Measurements from ENCODE around the gene EHBP1L1. TPM values are rescaled to one million over a fixed set of nuclear protein-coding genes. Genes with fewer than 3 reads are reported as not detected.
A peak's percentile ranks its signal among the peaks of the same experiment; 100 is the strongest.

EHBP1L1 gene
- total RNA-seq, 2 donors from 2014 or later, result 190 to 223 TPM

DNA sequence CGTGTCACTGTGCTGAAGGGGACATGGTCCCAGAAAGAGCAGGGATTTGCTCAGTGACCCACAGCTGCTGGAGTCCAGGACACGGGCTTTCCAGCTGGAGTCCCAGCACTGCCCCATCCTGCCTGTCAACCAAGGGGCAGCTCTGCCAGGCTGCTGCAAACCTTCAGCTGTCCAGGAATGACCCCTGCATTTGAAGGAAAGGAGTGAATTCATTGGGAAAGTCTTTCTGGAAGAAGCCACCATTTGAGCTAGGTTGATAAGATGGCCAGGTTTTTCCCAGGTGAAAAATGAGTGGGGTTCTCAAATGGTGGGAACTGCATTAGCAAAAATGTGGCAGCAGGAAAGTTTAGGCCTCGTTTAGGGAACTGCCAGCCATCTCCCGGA lies 10.4 kb downstream of the EHBP1L1 start:
- intact Hi-C loops (cut with DNase I), result loop anchor here in 1 of 2 donors (5.0 kb wide), 1 partner anchor 44 kb away; no protein-coding TSS in a partner anchor

DNA sequence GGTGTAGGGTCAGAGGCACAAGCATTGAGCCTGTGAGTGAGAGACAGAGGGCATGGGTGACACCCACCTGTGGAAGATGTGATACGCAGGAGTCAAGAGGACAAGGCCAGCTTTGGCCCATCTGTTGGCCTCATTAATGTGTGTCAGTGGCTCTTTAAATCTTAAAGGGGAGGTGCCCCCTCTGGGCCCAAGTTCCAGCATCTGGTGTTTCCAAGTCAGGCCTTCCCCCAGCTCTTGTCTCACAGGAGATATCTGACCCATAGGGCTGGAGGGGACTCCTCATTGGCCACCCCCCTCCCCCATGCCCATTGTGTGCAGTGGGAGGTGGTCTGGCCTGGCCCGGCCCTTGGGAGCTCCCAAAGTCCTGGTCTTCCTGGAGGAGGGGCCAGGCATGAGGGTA lies 10.8 kb downstream of the EHBP1L1 start:
- intact Hi-C loops (cut with DNase I), result loop anchor here in 1 of 2 donors (5.0 kb wide), 1 partner anchor 44 kb away; no protein-coding TSS in a partner anchor
- peak; percentile 82 for DNase-seq (ENCODE audit: low spot score)

More for the DNA sequence above, 10.4 kb downstream of the EHBP1L1 start:
- DNase-seq (ENCODE audit: low spot score), result no peak

DNA sequence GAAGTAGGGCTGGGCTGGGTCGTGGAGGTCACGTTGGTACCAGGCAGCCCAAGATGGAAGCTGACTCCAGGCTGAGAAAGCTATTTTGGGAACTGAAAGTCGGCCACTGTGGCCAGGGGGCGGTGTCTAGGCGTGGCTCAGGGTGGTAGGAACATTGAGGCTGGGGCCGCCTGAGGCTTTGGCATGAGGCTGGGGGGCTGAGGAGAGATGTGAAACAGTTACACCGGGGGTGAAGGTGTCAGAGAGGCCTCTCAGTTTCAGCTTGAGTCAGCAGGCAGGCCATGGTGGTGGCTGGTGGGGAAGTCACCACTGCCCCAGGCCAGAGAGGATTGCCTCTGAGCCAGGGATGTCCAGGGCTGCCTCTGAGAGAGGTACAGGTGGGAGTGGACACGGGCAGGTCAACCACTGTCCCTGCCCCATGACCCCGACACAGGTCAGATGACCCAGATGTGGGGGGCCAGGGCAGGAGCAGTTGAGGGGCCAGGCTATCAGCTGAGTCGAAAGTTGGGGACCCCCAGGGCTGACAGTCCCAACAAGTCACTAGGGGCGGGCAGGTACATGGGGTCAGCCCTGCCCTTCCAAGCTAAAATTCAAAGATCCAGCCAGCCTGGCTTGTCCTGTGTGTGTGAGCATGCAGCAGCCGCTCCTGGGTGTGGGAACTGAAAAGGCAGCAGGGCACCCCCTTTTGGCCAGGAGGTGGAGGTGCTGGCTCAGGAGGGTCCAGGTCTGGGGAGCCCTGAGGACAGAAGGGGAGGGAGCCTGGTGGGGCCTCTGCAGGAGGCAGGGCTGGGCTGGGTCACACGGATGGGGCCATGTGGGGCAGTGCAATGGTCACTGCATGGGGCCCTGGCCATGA lies 12.6 kb downstream of the EHBP1L1 start:
- intact Hi-C loops (cut with DNase I), result loop anchor here in 1 of 2 donors (5.0 kb wide), 1 partner anchor 46 kb away; no protein-coding TSS in a partner anchor
- DNase-seq (ENCODE audit: low spot score), result peak; percentile 89

DNA sequence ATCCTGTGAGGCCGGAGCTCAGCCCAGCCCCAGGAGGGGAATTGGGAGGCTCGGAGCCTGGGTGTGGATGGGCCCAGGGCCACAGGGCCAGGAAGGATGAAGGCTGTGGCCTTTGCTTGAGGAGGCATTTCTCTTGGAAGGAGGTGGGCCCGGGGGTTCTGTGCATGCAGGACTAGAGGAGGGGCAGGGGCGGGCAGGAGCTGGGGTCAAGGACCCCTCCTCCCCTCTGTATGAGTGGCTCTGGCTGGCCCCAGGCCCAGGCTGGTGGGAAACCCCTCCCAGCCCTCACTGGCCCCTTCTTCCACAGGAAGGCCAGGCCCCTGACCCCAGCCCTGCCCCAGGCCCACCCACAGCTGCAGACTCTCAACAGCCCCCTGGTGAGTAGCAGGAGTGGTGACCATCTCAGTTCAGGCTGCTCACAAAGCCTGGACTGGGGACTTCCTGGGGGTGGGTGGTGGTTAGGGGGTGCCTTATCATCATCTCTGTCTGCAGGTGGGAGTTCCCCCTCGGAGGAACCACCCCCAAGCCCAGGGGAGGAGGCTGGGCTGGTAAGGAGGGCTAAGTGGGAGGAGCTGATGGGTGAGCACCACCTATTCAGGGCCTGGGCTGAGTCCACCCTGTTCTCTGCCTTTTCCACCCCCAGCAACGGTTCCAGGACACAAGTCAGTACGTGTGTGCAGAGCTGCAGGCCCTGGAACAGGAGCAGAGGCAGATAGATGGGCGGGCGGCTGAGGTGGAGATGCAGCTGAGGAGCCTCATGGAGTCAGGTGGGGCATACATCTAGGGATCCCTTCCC lies 13.8 kb downstream of the EHBP1L1 start:
- no peak for DNase-seq (ENCODE audit: low spot score)
- intact Hi-C loops (cut with DNase I), result loop anchor here in 1 of 2 donors (5.0 kb wide), 1 partner anchor 47 kb away; no protein-coding TSS in a partner anchor

DNA sequence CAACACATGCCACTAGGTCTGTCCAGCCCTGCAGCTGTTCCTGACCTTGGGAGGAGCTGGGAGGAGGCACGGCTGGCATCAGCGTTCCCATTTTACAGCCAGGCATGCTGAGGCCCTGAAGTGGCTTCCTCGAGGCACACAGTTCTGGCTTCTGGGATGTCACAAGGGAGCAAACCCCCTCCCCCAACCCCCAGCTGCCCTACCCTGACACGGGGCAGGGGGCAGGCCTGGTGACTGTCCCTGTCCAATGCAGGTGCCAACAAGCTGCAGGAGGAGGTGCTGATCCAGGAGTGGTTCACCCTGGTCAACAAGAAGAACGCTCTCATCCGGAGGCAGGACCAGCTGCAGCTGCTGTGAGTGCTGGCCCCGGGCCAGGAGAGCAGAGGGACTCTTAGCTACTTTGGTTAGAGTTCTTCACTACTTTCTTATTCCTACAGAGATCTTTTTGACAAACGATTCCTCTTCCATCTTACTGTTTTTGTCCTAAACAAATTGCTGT lies 14.4 kb downstream of the EHBP1L1 start:
- intact Hi-C loops (cut with DNase I), result no loop called here
- no peak for DNase-seq (ENCODE audit: low spot score)

DNA sequence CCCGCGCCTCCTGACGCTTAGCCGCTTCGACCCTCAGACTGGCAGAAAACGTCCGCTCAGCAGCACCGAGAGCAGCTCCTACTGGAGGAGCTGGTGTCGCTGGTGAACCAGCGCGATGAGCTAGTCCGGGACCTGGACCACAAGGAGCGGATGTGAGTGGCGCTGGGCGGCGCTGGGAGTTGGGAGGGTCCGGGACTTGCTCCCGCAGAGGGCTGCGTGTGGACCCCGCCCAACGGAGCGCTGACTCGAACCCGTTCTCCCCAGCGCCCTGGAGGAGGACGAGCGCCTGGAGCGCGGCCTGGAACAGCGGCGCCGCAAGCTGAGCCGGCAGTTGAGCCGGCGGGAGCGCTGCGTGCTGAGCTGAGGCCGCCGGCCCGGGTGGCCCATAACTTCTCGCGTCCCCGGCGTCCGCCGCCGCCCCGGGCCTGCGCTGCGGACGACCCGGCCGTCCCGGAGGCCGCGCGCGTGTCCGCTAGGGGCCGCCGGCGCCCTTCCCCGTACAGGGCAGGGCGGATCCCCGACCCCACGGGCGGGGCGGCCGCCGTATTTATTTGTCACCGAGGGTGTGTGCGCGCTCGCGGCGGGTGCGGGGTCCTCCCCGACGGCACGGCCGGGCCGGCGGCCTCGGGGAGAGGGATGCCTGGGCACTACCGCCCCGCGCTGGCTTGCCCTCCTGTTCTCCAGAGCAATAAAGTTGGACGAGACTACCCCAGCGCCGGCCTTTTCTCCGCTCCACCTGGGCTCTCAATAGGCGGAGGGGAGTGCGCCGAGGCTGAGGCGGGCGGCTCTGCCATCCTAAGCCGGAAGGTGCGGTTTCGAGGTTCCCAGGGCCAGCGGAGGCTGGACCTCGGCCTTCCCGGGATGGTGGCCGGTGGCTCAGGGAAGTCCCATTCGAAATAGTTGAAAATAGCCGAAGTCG lies 16.3 kb downstream of the EHBP1L1 start:
- DNase-seq (ENCODE audit: low spot score), result peak; percentile 93
- intact Hi-C loops (cut with DNase I), result no loop called here

DNA sequence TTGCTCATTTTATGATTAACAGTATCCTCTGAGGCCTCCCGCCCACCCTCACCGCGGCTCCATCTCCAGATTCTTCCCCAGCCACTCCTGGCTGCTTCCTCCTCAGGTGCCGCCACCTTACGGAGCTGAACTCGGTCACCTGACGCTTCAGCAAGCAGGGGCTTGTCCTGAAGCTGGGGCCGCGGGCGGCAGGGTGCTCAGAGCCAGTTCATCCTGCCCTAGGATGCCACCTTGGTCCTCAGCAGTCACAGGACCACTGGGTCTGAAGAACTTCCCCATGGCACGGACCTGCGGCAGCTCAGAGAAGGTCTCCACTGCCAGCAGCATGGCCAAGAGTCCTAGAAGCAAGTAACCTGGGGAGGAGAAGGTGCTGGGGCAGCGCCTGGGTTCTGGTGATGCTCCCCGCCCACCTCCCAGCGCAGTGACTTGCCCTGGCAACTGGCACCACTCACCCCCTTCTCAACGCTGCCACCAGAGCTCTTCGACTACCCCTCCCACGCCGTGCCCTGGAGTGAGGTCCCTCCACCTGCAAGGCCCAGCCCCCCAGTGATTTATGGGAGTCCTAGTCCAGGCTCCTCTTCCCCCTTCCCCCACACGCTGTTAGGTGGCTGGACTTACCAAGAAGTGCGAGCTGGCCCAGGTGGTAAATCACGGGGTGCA lies 17.1 kb downstream of the EHBP1L1 start:
- intact Hi-C loops (cut with DNase I), result no loop called here
- DNase-seq (ENCODE audit: low spot score), result no peak

DNA sequence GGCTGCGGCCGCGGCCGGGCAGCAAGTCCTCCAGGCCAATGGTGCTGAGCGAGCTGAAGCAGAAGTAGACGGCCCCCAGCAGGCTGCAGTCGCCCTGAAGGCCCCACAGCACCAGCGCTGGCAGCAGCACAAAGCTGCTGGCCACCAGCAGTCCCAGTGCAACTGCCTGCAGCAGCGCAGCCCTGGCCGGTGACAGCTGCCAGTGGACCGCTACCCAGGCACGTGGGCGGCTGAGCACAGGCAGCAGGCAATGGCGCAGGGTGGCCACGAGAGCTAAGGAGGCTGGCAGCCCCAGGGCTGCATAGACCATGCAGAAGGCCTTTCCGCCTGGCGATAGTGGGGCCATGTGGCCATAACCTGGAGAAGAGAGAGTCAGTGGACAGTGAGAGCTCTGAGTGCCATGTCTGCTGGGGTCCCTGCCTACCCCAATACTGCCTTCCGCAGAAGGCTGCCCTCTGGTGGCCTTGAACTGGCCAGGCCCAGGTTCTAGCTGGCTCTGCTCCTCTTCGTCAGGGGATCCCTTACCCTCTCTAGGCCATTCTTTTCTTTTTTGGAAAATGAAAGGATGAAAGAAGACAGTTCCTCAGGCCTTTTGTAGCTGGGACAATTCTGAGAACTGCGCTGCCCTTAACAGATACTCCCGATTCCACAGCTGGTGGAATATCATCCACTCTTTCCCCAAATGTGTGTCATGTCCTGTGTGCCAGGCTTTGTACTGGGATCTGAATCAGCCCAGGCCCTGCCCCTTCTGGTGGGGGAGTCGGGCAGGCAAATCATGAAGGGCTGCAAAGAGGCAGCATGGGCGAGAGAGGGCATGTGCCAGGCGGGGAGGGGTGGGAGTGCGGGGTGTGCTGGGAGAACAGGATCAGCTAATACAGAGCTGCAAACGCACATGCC lies 17.9 kb downstream of the EHBP1L1 start:
- DNase-seq (ENCODE audit: low spot score), result peak; percentile 83
- intact Hi-C loops (cut with DNase I), result no loop called here

DNA sequence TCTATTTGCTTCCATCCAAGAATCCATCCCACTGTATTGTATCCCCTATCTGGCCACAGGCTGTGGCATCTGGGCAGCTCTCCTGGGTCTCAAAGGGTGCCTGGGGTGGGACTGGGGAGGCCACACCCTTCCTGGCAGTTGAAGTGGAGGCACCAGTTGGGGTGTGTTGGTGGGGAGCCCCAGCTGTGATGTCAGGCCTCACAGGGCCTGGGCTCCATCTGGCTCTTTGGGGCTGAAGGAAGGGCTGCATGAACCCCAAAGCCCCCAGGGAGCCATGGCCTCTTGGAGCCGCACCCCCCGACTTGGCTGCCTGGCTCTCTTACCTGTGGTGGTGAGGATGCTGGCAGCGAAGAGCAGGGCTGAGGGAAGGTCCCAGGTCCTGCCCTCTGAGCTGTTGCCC lies 19.3 kb downstream of the EHBP1L1 start:
- intact Hi-C loops (cut with DNase I), result no loop called here

DNA sequence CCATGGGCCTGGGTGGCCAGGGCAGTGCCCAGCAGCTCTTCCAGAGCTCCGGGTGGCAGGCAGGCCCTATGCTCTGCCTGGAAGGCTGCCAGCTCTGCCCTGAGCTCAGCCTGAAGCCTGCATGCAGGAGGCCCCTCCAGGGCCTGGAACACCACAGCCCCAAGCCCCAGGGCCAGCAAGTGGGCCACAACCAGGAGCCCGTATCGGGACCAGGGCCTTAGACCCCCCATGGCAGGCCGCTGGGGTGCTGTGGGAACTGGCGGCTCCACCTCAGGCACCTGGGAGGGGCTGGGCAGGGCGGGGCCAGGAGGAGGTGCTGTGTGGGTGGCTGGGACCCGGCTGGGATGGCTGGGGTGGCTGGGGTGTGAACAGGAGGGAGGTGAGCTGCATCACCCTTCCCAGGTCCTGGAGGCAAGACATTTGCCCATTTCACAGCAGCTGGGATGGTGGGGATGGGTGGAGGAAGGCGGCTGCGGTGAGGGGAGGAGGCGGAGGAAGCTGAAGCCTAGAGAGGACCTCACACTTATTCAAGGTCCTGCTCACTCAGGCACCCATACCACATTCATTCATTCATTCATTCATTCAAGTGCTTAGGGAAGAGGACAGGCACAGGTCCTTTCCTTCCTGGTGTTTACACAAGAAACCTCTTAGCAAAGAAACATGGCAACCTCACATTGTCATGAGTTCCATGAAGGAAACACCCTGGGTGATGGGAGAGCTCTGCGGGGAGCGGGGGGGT lies 19.9 kb downstream of the EHBP1L1 start, which contains the start of gene KCNK7:
Gene KCNK7 (minus strand): TSS at position 258 of the 739 bp plus-strand sequence. CDS start 28 bp downstream, at position 230.
- intact Hi-C loops (cut with DNase I), result no loop called here

More for the DNA sequence above, 19.3 kb downstream of the EHBP1L1 start:
- no peak for DNase-seq (ENCODE audit: low spot score)

DNA sequence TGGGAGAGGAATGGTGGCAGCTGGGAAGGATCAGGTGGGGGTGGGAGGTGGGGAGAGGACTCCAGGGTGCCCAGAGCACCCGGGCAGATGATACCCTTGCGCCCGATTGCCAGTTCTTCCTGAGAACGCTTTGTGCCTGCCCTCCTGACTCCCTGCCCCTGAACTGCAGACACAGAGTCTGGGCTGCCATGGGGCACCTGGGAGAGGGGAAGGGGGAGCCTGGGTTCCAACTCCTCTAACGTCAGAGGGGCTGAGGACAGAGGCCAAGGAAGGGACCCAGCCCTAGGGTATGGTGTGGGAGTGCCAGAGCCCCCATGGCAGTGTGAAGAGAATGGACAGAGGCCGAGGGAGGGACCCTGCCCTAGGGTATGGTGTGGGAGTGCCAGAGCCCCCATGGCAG lies 20.7 kb downstream of the EHBP1L1 start:
- no peak for DNase-seq (ENCODE audit: low spot score)
- intact Hi-C loops (cut with DNase I), result no loop called here

More for the DNA sequence above, 19.9 kb downstream of the EHBP1L1 start, which contains the start of gene KCNK7:
- DNase-seq (ENCODE audit: low spot score), result no peak

DNA sequence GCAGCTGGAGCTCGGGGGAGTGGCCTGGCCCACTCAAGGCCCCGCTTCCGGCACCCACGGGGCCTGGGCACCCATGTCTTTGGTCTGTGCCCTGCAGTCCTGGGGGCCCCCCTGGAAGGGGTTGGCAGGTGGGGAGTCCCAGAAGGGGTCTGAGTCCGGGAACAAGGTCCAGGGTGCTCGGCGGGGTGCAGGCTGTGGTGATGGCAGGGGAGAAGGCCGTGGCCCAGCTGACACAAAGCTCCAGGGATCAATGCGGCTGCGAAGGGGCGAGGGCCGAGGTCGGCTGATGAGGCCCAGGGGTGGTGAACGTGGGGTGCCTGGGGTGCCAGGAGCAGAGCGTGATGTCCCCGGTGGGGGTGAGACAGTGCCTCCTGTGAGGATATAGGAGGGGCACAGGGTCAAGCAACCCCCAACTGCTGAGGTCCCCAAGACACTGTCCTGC lies 22.4 kb downstream of the EHBP1L1 start:
- no peak for DNase-seq (ENCODE audit: low spot score)
- intact Hi-C loops (cut with DNase I), result no loop called here

DNA sequence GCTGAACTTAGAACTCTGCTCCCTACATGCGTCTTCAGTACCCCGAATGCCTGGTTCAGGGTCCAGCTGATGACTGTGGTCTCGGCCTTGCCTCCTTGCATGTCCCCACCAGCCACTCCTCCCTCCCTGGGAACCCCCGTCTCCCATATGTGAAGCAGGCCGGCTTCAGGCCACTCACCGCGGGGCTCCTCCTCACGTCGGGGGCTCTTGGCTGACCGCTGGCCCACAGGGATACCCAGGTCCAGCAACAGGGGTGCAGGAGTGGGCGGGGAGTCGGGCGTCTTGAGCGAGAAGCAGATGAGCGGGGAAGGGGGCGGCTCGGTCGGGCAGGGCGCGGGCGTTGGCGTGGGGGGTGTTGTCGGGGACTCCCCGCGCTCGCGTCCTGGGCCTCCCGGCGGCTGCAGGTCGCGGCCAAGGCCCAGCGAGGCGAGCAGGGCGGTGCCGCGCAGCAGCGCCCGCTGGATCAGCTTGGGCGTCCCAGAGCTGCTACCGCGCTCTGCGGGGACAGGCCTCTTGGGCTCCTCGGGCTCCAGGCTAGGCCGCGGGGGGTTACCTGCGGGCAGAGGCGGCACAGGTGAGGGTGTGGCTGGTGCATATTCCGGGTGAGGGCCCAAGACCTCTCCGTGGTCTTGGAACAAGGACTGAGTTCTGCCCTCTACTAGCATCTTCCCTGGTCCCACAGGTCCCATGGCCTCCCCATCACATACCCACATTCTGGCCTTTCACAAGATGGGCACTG lies 23.5 kb downstream of the EHBP1L1 start:
- no peak for DNase-seq (ENCODE audit: low spot score)
- intact Hi-C loops (cut with DNase I), result no loop called here

DNA sequence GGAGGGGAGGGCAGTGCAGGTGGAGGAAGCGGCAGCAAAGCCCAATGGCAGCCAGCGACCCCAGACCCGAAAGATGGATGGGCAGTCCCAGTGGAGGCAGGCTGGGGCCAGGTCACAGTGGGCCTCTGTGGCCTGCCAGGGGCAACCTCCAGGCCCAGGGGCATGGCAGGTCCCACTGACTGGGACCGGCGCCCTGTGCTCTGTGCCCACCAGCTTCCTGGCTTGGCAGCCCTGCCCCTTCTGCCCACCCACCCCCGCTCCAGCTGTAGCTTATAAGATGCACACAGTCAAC lies 24.0 kb downstream of the EHBP1L1 start:
- no peak for DNase-seq (ENCODE audit: low spot score)
- intact Hi-C loops (cut with DNase I), result no loop called here

DNA sequence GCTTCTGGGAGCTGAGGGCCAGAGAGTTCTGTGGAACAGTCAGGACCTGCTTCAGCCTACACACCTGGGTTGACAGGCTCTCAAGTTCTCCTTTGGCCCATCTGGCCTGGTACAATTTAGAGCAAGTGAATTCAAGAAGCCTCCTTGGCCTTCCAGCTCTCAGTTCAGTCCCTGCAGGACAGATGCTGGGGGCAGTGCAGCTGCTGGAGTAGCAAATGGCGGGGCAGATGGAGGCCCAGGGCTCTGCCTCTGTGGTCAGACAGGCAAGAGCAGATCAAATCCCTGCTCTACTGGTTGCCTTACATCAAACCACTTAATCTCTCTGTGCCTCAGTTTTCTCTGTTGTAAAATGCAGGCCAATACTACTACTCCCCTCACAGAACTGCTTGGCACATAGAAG lies 28.4 kb downstream of the EHBP1L1 start:
- intact Hi-C loops (cut with DNase I), result no loop called here
- DNase-seq (ENCODE audit: low spot score), result no peak
